NCI-H2029 (cell line): Measurements from ENCODE around the gene TMEM94.
"Not testable (repeated sequence)": the region's sequence is repeated elsewhere in the genome, so short reads cannot be mapped to it uniquely, and the experiment has no call there.

ENCODE experiments used
- DNase-seq: peaks from one replicate; lab custom pipeline; 2025; lab: John Stamatoyannopoulos, UW

TMEM94 gene

GRCh38 chr17:75476752-75477489 is 20.5 kb downstream of the TMEM94 start:
- no peak for DNase-seq

GRCh38 chr17:75477490-75477862 is 21.0 kb downstream of the TMEM94 start:
- DNase-seq = not testable (repeated sequence)

- DNase-seq = no peak
These were observed 22.1 kb downstream of the TMEM94 start for GRCh38 chr17:75478508-75478907.

- no peak for DNase-seq
These were observed 23.8 kb downstream of the TMEM94 start for GRCh38 chr17:75480281-75480680.

- DNase-seq = no peak
These were observed 25.0 kb downstream of the TMEM94 start for GRCh38 chr17:75481194-75482068.

- DNase-seq = no peak
These were observed 25.9 kb downstream of the TMEM94 start for GRCh38 chr17:75482098-75482942.

- no peak for DNase-seq
These were observed 29.3 kb downstream of the TMEM94 start for GRCh38 chr17:75485688-75486087.

- no peak for DNase-seq
These were observed 29.7 kb downstream of the TMEM94 start for GRCh38 chr17:75486151-75486550.

- DNase-seq = no peak
These were observed 30.5 kb downstream of the TMEM94 start for GRCh38 chr17:75486951-75487350.

- no peak for DNase-seq
These were observed 31.1 kb downstream of the TMEM94 start for GRCh38 chr17:75487351-75488070.

GRCh38 chr17:75488693-75489510 is 32.5 kb downstream of the TMEM94 start:
- DNase-seq = no peak

- no peak for DNase-seq
These were observed 33.1 kb downstream of the TMEM94 start for GRCh38 chr17:75489511-75489955.

- DNase-seq = no peak
These were observed 33.8 kb downstream of the TMEM94 start for GRCh38 chr17:75490173-75490743.

- no peak for DNase-seq
These were observed 34.7 kb downstream of the TMEM94 start for GRCh38 chr17:75490953-75491649.

GRCh38 chr17:75491680-75492079 is 35.2 kb downstream of the TMEM94 start:
- no peak for DNase-seq

GRCh38 chr17:75492555-75493168 is 36.2 kb downstream of the TMEM94 start:
- no peak for DNase-seq

GRCh38 chr17:75493476-75494129 is 37.2 kb downstream of the TMEM94 start:
- DNase-seq = no peak

GRCh38 chr17:75494326-75494877 is 38.0 kb downstream of the TMEM94 start:
- no peak for DNase-seq
